ENCODE measurements around the gene XPO4. TPM values are rescaled to one million over a fixed set of nuclear protein-coding genes. Genes with fewer than 3 reads are reported as not detected.
A peak's percentile ranks its signal among the peaks of the same experiment; 100 is the strongest.

The XPO4 gene
- total RNA-seq, 1 donor, result 19.5 TPM

- no peaks in the 10 kb centered on the region for H3K4me1 ChIP-seq (ENCODE audit: insufficient read depth, low read length)
These were observed 54.3 kb downstream of the XPO4 start for GRCh38 chr13:20848203-20848602.

GRCh38 chr13:20847296-20847695, 55.2 kb downstream of the XPO4 start:
- no peak for TF ChIP-seq CTCF (IDR thresholded peaks at IDR 0.05; ENCODE audit: extremely low read depth, low read depth, low read length)
- Histone ChIP-seq H3K9me3 (ENCODE audit: low read depth, low read length) (no peaks in the 10 kb centered on the region), H3K27ac (ENCODE audit: low read depth, low read length) (no peak overlapping the region), H3K4me3 (ENCODE audit: insufficient read depth, low read length) (no peak overlapping the region), H2AFZ (ENCODE audit: low read length) (no peak overlapping the region), H4K20me1 (ENCODE audit: insufficient read depth, low read length) (no peaks in the 10 kb centered on the region), H3K27me3 (ENCODE audit: insufficient read depth, low read length) (no peaks in the 10 kb centered on the region), H3K4me1 (ENCODE audit: insufficient read depth, low read length) (no peaks in the 10 kb centered on the region), H3K79me2 (ENCODE audit: insufficient read depth, low read length) (no peaks in the 10 kb centered on the region), H3K36me3 (ENCODE audit: insufficient read depth, low read length) (no peaks in the 10 kb centered on the region), H3K4me2 (ENCODE audit: insufficient read depth, low read length) (no peak overlapping the region)
- DNase-seq (ENCODE audit: insufficient read length, low spot score, missing footprints), result no peak

More at GRCh38 chr13:20848203-20848602, 54.3 kb downstream of the XPO4 start:
- no peak overlapping the region for H3K27ac ChIP-seq (ENCODE audit: low read depth, low read length)
- H3K4me3 ChIP-seq (ENCODE audit: insufficient read depth, low read length), result no peak overlapping the region
- TF ChIP-seq CTCF (IDR thresholded peaks at IDR 0.05; ENCODE audit: extremely low read depth, low read depth, low read length), result no peak
- H3K9me3 ChIP-seq (ENCODE audit: low read depth, low read length), result no peaks in the 10 kb centered on the region
- H3K79me2 ChIP-seq (ENCODE audit: insufficient read depth, low read length), result no peaks in the 10 kb centered on the region
- H3K36me3 ChIP-seq (ENCODE audit: insufficient read depth, low read length), result no peaks in the 10 kb centered on the region
- H3K27me3 ChIP-seq (ENCODE audit: insufficient read depth, low read length), result no peaks in the 10 kb centered on the region
- no peak overlapping the region for H2AFZ ChIP-seq (ENCODE audit: low read length)
- no peak for DNase-seq (ENCODE audit: insufficient read length, low spot score, missing footprints)
- no peak overlapping the region for H3K4me2 ChIP-seq (ENCODE audit: insufficient read depth, low read length)
- no peaks in the 10 kb centered on the region for H4K20me1 ChIP-seq (ENCODE audit: insufficient read depth, low read length)

GRCh38 chr13:20843166-20843565, 59.4 kb downstream of the XPO4 start:
- Histone ChIP-seq H3K4me3 (ENCODE audit: insufficient read depth, low read length) (no peak overlapping the region), H3K79me2 (ENCODE audit: insufficient read depth, low read length) (no peaks in the 10 kb centered on the region), H3K27me3 (ENCODE audit: insufficient read depth, low read length) (no peaks in the 10 kb centered on the region), H3K27ac (ENCODE audit: low read depth, low read length) (no peak overlapping the region), H3K36me3 (ENCODE audit: insufficient read depth, low read length) (peaks cover 9% of the 10 kb centered on the region), H3K9me3 (ENCODE audit: low read depth, low read length) (no peaks in the 10 kb centered on the region), H4K20me1 (ENCODE audit: insufficient read depth, low read length) (no peaks in the 10 kb centered on the region), H3K4me1 (ENCODE audit: insufficient read depth, low read length) (no peaks in the 10 kb centered on the region), H2AFZ (ENCODE audit: low read length) (no peak overlapping the region), H3K4me2 (ENCODE audit: insufficient read depth, low read length) (no peak overlapping the region)
- TF ChIP-seq CTCF (IDR thresholded peaks at IDR 0.05; ENCODE audit: extremely low read depth, low read depth, low read length), result no peak
- no peak for DNase-seq (ENCODE audit: insufficient read length, low spot score, missing footprints)

- H3K4me2 ChIP-seq (ENCODE audit: insufficient read depth, low read length), result no peak overlapping the region
- H3K27ac ChIP-seq (ENCODE audit: low read depth, low read length), result no peak overlapping the region
- TF ChIP-seq CTCF (IDR thresholded peaks at IDR 0.05; ENCODE audit: extremely low read depth, low read depth, low read length), result no peak
- DNase-seq (ENCODE audit: insufficient read length, low spot score, missing footprints), result peak; percentile 22
- H3K4me1 ChIP-seq (ENCODE audit: insufficient read depth, low read length), result no peaks in the 10 kb centered on the region
- no peak overlapping the region for H2AFZ ChIP-seq (ENCODE audit: low read length)
- no peak overlapping the region for H3K4me3 ChIP-seq (ENCODE audit: insufficient read depth, low read length)
- no peaks in the 10 kb centered on the region for H3K9me3 ChIP-seq (ENCODE audit: low read depth, low read length)
- no peaks in the 10 kb centered on the region for H4K20me1 ChIP-seq (ENCODE audit: insufficient read depth, low read length)
- no peaks in the 10 kb centered on the region for H3K79me2 ChIP-seq (ENCODE audit: insufficient read depth, low read length)
- no peaks in the 10 kb centered on the region for H3K27me3 ChIP-seq (ENCODE audit: insufficient read depth, low read length)
- peaks cover 17% of the 10 kb centered on the region for H3K36me3 ChIP-seq (ENCODE audit: insufficient read depth, low read length)
These were observed 62.0 kb downstream of the XPO4 start for GRCh38 chr13:20840568-20840967.
